Parathyroid adenoma (tissue), 2 donors: Measurements from ENCODE around the gene CENPM.

ENCODE experiments used
- H2AFZ ChIP-seq: fragments of 300-600 bp; sonication (generic); one replicate; pipeline ENCODE4 v1.7.0; 2017; ENCODE audit warnings: antibody characterized with exemption, mild to moderate bottlenecking
- H3K27ac ChIP-seq: fragments of 300-600 bp; sonication (generic); one replicate; pipeline ENCODE4 v1.7.0; 2017
- H3K27me3 ChIP-seq: fragments of 300-600 bp; sonication (generic); one replicate; pipeline ENCODE4 v1.7.0; 2017; ENCODE audit warnings: low read length; ENCODE audit not compliant: control insufficient read depth, insufficient read depth
- H3K36me3 ChIP-seq: fragments of 300-600 bp; sonication (generic); one replicate; pipeline ENCODE4 v1.7.0; 2017; ENCODE audit warnings: low read length; ENCODE audit not compliant: control insufficient read depth, insufficient read depth
- H3K4me1 ChIP-seq: fragments of 300-600 bp; sonication (generic); one replicate; pipeline ENCODE4 v1.7.0; 2017; ENCODE audit warnings: control low read depth
- H3K4me2 ChIP-seq: fragments of 300-600 bp; sonication (generic); one replicate; pipeline ENCODE4 v1.7.0; 2017; ENCODE audit warnings: low read length
- H3K4me3 ChIP-seq: fragments of 300-600 bp; sonication (generic); one replicate; pipeline ENCODE4 v1.7.0; 2017; ENCODE audit warnings: low read depth, low read length
- H3K79me2 ChIP-seq: fragments of 300-600 bp; sonication (generic); one replicate; pipeline ENCODE4 v1.7.0; 2017; ENCODE audit warnings: control low read depth
- H3K9ac ChIP-seq: fragments of 300-600 bp; sonication (generic); one replicate; pipeline ENCODE4 v1.7.0; 2017; ENCODE audit warnings: mild to moderate bottlenecking
- H3K9me3 ChIP-seq: fragments of 300-600 bp; sonication (generic); one replicate; pipeline ENCODE4 v1.7.0; 2017; ENCODE audit warnings: low read length; ENCODE audit not compliant: control insufficient read depth
- CTCF ChIP-seq: fragments of 300-600 bp; sonication (generic); IDR thresholded peaks from one replicate; pipeline ENCODE4 v1.7.0; 2017; ENCODE audit warnings: antibody characterized with exemption, mild to moderate bottlenecking
- donor health status: primary hyperparathyroidism.

The CENPM gene

DNA sequence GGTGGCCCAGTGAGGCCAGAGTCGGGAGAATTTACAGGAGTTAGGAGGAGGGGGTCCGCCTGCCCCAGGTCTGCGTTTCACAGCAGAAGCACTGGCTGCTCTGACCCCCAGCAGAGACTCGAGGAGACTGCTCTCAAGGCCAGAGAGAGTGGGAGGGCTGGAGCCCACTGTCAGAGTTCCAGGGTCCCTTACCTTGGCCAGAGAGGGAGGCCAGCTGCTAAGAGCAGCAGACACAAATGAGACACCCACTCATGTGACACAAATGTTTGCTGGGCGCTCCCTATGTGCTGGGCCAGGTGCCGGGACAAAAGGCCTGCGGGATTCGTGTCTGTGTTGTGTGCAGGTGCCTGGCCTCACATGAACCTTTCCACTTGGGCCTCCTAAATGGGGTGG lies 17.5 kb downstream of the CENPM start:
- no peak overlapping the region for H3K27ac ChIP-seq
- no peak overlapping the region for H3K4me2 ChIP-seq
- no peaks in the 10 kb centered on the region for H3K27me3 ChIP-seq
- no peak overlapping the region for H3K9ac ChIP-seq
- no peak for TF ChIP-seq CTCF
- no peaks in the 10 kb centered on the region for H3K9me3 ChIP-seq
- H3K4me1 ChIP-seq = no peaks in the 10 kb centered on the region
- no peak overlapping the region for H2AFZ ChIP-seq
- H3K36me3 ChIP-seq = no peaks in the 10 kb centered on the region
- no peaks in the 10 kb centered on the region for H3K79me2 ChIP-seq
- H3K4me3 ChIP-seq = no peak overlapping the region

GRCh38 chr22:41928593-41929417 lies 18.1 kb downstream of the CENPM start:
- H3K4me1 ChIP-seq = no peaks in the 10 kb centered on the region
- H3K4me2 ChIP-seq = no peak overlapping the region
- TF ChIP-seq CTCF = no peak
- H3K36me3 ChIP-seq = no peaks in the 10 kb centered on the region
- no peak overlapping the region for H3K4me3 ChIP-seq
- no peaks in the 10 kb centered on the region for H3K79me2 ChIP-seq
- no peaks in the 10 kb centered on the region for H3K9me3 ChIP-seq
- no peak overlapping the region for H3K27ac ChIP-seq
- H3K9ac ChIP-seq = no peak overlapping the region
- no peak overlapping the region for H2AFZ ChIP-seq
- no peaks in the 10 kb centered on the region for H3K27me3 ChIP-seq

DNA sequence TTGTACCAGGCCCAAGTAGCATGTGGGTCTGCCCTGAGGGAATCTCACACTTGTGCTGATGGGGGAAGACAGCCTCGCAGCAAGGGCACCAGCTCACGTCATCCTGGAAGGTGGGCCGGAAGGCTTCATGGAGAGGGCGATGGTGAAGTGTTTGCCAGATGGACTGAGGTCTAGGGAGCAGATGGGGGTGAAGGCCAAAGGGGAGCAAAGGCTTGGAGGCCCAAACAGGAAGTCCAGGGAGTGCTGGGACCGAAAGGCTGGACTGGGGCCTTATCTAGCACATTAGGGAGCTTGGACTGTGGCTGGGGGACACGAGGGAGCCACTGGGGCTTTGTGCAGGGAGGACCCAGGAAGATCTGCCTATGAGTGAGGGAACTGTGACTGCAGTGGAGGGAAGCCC lies 19.1 kb downstream of the CENPM start:
- no peak overlapping the region for H3K27ac ChIP-seq
- H3K9me3 ChIP-seq = no peaks in the 10 kb centered on the region
- H2AFZ ChIP-seq = no peak overlapping the region
- no peaks in the 10 kb centered on the region for H3K79me2 ChIP-seq
- no peaks in the 10 kb centered on the region for H3K27me3 ChIP-seq
- H3K4me3 ChIP-seq = no peak overlapping the region
- H3K36me3 ChIP-seq = no peaks in the 10 kb centered on the region
- TF ChIP-seq CTCF = no peak
- no peak overlapping the region for H3K9ac ChIP-seq
- H3K4me2 ChIP-seq = no peak overlapping the region
- H3K4me1 ChIP-seq = no peaks in the 10 kb centered on the region

DNA sequence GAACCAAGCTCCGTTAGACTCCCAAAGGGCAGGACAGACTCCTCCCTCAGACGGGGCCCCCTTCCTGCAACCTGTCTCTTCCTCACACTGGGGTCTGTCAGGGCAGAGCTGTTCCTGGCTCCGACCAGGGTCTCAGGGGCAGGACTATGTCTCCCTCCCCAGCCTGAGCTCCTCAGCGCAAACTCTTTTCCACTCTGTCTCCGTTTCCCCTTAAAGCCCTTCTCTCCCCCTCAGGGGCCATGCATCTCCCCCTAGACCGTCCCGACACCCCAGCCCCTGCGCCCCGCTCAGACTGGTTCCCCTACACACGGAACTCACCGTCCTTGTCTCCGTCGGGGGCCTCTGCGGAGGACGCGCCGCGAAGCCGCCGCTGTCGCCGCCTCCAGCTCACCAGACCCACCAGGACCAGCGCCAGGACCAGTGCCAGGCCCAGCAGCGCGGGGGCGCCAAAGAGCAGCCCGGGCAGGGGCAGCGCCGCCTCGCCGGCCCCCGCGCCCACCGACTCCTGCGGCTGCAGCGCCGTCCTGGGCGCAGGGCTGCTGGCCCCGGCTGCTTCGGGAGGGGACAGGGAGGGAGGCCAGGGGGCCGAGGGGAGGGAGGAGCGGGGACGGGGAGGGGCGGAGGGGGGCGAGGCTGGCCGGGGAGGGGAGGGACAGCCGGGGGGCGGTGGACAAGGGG lies 21.0 kb downstream of the CENPM start:
- H2AFZ ChIP-seq = no peak overlapping the region
- no peak overlapping the region for H3K9ac ChIP-seq
- no peak overlapping the region for H3K4me3 ChIP-seq
- no peaks in the 10 kb centered on the region for H3K4me1 ChIP-seq
- H3K79me2 ChIP-seq = no peaks in the 10 kb centered on the region
- H3K27me3 ChIP-seq = no peaks in the 10 kb centered on the region
- no peak overlapping the region for H3K27ac ChIP-seq
- no peaks in the 10 kb centered on the region for H3K36me3 ChIP-seq
- no peak overlapping the region for H3K4me2 ChIP-seq
- peak; percentile 39 for TF ChIP-seq CTCF
- no peaks in the 10 kb centered on the region for H3K9me3 ChIP-seq
